Stimulated activated CD4-positive, alpha-beta T cell treated with anti-CD3 and anti-CD28 coated beads, TNF-alpha, amount 100 ng/mL, for 1 hour (primary cell): ENCODE results near the gene KDM3A.
"Not testable (repeated sequence)": the region's sequence is repeated elsewhere in the genome, so short reads cannot be mapped to it uniquely, and the experiment has no call there.

Source experiments
- DNase-seq, 3 donors: peaks; one replicate each; pipeline ENCODE4 v3.0.0-alpha.2; 2020; ENCODE audit warnings: low read depth in 3 of 3, low spot score in 1 of 3

Gene KDM3A

DNA sequence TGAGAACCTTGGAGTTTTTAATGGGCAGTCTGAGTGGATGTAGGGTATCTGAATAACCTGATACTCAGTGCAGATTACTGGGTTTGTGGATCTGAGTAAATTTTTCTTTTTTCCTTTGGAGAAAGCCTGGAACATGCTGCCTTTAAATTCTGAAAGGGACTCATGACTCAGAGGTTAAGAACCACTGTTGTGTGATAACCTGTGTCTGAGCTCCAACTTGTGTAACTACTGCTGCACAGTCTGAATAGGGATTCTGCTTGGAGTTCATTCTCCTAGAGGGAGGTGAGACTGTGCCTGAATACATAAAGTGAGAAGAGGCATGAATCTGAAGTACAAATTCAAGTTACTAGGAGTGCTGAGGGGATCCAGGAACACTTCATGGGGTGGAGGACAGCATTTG is 36.2 kb downstream of the KDM3A start:
- DNase-seq, result no peak

DNA sequence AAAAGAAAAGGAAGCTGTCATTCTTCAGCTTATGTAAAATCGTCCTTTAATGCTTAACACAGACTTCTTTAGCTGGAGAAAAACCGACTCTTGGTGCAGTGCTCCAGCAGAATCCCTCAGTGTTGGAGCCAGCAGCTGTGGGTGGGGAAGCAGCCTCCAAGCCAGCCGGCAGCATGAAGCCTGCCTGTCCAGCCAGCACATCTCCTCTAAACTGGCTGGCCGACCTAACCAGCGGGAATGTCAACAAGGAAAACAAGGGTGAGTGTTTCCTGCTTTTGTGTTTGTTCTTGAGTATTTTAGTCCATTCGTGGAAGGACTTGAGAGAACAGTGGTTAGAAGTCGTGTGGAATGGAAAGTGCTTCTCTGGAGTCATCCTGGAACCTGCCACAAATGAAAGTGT is 38.9 kb downstream of the KDM3A start:
- DNase-seq, result no peak

DNA sequence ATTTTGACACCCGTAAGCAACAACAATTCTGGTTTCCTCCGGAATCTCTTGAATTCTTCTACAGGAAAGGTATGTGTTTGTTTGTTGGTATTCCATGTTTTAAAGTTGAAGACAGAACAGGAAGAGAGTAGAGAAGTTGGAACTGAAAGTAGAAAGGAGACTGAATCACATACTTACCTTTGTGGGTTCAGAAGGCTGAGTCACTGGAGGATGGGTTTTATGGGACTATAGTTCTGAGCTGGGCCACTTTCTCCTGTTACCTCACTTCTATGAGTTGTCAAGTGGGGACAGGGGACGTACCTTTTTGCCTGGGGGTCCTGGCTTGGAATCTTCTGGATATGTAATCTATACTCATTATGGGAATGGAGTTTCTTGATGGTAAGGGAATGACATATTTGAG is 40.9 kb downstream of the KDM3A start:
- no peak for DNase-seq

DNA sequence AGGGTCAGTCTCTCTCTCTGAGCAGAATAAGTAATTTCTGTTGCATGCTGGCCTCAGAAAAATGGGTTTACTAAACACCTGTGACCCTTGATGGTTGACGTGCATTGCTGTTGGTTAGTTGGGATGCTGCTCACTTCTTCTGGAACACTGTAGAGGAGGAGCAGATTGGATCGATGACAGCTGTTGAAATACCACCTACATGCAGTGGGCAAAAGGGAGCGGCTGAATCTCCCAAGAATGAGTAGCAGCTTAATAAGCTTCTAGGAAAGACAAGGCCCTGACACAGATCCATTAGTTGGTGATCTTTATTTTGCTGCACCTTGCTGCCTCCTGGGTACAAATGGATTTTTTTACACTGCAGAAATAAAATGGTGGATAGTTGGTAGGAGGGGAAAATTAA is 43.2 kb downstream of the KDM3A start:
- DNase-seq, result no peak

DNA sequence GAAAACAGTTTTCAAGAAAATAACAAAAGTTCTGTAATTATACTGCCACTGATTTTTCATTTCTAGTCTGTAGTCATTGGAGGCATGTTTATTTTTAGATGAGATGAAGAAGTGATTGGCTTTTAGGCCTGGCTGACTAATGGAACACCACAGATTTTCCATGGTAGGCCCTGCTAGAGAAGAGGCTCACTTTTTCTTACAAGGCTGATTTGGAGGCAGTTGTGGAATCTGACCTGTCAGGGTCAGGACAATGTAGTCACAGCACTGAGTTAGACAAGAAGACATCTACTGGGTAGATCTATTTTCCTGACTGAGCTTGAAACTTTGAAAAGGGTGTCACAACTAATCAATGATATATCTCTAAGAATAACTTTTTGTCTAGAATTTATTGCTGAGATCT is 43.9 kb downstream of the KDM3A start:
- no peak for DNase-seq

DNA sequence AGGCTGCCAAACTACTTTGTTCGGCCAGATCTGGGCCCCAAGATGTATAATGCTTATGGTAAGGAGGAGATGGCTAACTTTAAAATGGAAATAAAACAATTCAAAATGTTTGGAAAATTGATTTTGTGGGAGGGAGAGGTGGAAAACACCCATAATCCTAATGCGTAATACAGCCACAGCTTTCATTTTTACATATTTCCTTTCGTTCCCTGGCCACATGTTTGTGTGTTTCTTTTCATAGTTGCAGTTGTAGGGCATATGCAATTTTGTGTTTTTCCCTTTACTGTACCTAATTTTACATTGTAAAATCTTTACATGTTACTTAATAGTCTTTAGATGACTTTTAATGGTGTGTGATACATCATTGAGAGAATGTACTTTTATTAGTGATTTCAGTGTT is 44.6 kb downstream of the KDM3A start:
- no peak for DNase-seq

DNA sequence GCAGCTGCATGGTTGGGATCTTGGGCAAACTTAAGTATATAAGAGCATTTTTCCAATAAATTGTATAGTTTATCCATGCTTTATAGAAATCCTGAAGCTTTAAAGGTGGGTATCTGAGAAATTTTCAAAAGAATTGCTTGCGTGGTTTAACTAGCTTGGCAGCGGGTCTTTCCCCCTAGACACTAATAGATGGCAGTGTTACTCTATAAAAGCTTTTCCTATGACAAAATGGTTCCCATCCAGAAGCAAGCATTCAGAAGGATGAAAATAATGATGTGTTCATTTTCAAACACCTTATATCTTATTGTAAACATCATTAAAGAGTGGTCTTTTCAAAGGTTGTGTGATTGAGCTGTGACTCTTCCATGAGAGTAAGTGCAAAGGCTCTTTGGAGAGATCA is 45.9 kb downstream of the KDM3A start:
- DNase-seq, result no peak

DNA sequence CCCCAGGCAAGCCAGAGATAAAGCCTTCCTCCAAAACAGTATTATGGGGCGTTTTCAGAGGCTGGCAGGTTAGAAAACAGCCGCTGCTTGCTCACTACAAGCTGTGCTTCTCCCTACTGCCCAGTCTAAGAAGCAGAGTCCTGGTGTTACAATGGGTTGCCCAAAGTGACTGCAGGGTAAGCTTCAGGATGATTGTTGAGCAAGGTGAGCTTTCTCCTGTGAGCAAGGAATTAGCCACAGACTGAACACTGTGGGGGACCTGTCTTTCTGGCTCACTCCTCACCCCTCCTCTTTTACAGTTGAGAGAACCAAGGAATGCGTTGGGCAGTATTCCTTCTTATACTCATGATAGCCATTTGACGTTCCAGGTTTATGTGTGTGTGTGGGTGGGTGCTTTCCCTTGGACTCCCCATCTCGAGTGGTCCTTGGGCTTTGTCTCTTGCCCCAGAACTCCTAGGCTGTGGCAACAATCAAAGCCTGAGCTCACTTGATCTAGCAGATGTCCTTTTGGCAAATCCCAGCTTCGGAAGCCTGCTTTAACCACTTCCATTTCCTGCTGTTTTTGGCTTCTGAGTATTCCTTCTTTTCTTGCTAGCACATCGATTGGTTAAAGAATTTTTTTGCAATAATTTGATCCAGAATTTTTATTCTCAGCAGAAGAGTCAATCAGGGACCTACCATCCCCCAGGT is 47.5 kb downstream of the KDM3A start:
- no peak for DNase-seq

DNA sequence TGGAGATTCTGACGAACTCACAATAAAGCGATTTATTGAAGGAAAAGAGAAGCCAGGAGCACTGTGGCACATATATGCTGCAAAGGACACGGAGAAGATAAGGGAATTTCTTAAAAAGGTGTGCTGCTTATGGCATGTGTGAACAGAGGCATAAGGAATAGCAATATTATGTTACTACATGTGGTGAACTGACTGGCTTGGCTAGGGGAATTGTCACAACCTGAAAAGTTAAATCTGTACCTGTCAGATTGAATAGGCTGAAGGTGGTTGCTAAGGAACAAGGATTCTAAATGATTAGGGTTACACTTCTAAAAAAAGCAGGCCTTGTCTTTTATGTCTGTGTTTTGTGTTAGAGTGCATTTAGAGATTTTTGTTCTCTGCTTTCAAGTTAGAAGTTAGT is 48.4 kb downstream of the KDM3A start:
- no peak for DNase-seq

DNA sequence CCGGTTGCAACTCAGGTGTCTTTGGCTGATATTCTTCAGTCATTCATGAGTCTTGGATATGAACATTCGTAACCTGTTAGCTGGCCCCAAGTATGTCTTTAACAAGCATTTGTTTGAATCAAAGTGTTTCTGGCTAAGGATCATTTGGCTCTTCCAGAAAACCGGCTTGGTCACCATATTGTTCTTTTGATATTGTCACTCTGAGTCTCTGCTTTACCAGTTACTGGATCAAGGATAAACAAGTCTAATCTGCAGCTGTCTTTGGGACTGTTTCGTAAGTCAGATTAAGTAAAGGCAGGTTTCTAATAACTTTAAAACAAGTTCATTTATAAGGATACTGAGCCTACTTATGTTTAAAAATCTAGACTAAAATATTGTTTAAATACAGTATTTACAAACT is 49.1 kb downstream of the KDM3A start:
- no peak for DNase-seq

DNA sequence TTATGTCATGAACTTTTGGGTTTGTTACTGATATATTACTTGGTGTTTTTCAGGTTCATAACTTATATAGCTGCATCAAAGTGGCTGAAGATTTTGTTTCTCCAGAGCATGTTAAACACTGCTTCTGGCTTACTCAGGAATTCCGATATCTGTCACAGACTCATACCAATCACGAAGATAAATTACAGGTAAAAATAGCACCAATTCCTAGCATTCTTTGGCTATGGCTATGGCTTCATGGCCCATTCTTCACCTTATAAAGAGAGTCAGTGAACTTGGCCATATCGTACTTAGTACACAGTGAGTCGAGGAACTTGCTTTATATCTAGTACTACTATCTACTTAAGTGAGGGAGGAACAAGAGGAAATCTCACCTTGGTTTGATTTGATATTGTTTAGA is 49.9 kb downstream of the KDM3A start:
- no peak for DNase-seq

DNA sequence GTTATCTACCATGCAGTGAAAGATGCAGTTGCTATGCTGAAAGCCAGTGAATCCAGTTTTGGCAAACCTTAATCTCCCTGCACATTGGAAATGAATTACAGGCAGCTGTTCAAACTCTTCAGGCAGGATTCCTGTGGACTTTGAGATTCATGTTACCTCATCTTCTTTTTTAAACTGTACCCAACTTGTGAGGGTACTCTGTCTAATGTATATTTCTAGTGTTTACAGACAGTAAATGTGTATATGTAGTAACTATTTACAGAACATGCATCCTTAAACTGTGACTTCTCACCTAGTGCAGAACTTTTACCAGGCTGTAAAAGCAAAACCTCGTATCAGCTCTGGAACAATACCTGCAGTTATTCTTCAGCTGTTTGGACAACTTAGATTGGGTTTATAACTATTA is 50.9 kb downstream of the KDM3A start:
- DNase-seq, result no peak

DNA sequence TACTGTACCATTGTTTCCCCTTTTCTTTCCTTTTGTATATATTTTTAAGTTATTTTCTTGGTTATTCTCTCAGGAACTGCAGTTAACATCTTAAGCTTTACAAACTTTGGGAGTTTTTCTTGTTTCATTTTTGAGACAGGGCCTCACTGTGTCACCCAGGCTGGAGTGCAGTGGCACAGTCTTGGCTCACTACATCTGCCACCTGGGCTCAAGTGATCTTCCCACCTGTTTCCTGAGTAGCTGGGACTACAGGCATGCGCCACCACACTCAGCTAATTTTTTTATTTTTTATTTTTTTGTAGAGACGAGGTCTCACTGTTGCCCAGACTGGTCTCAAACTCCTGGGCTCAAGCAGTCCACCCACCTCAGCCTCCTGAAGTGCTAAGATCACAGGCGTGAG is 55.2 kb downstream of the KDM3A start:
- DNase-seq, result not testable (repeated sequence)

DNA sequence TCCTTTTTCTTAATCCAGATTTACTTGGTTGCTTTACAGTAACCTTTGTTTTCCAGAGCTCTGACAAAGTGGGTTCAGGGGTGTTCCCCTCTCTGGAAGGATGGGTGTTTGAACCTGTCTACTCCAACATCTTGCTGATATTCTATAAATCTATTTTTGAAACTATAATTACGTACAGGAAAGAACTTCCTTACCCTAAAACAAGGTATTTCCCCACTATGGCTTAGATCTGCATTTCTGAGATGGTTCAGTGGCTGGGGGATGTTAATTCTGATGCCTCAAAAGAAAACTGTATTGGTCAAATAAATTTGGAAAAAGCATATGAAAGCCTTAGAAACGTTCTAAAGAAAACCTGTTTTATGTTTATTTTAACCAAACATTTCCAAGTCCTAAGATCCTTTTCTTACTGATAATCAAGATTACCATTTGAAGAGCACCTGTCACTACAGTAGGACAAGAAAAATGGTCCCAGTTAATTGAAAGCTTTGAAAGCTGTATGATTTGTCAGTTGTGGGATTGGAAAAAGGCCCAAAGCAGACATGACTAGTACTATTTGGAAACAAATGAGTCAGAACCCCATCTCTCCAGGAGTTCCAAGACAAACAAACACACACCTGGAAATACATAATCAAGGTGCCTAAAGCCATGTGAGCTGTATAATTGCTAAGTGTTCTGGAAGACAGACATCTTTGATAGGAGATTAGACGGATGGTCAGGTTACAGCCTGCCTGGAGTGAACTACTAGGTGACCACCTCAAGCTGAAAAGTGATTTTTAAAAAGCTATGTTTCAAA is 57.5 kb downstream of the KDM3A start:
- DNase-seq, result no peak

DNA sequence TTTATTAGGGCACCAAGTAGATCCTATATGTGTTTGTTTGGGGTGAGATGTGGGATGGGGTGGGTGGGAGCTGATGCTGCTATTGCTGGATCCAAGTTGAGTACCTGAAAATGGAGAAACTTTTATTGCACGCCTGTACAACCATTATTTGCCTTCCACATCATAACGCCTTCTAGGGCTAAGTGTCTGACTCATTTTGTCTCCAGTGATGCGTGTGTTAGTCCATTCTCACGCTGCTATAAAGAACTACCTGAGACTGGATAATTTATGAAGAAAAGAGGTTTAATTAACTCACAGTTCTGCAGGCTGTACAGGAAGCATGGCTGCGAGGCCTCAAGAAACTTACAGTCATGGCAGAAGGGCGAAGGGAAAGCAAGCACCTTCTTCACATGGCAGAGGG is 58.2 kb downstream of the KDM3A start:
- DNase-seq, result no peak

DNA sequence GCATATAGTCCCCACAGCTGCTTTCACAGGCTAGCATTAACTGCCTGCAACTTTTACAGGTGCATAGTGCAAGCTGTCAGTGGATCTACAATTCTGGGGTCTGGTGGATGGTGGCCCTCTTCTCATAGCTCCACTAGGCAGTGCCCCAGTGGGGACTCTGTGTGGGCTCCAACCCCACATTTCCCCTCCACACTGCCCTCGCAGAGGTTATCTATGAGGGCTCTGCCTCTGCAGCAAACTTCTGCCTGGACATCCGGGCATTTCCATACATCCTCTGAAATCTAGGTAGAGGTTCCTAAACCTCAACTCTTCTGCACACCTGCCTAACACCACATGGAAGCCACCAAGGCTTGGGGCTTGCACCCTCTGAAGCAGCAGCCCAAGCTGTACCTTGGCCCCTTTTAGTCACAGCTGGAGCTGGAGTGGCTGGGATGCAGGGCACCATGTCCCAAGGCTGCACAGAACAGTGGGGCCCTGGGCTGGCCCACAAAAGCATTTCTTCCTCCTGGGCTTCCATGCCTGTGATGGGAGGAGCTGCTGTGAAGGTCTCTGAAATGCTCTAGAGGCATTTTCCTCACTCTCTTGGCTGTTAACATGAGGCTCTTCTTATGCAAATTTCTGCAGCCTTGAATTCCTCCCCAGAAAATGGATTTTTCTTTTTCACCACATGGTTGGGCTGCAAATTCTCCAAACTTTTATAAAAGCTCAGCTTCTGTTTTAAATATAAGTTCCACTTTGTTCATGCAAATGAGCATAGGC is 59.3 kb downstream of the KDM3A start:
- no peak for DNase-seq

DNA sequence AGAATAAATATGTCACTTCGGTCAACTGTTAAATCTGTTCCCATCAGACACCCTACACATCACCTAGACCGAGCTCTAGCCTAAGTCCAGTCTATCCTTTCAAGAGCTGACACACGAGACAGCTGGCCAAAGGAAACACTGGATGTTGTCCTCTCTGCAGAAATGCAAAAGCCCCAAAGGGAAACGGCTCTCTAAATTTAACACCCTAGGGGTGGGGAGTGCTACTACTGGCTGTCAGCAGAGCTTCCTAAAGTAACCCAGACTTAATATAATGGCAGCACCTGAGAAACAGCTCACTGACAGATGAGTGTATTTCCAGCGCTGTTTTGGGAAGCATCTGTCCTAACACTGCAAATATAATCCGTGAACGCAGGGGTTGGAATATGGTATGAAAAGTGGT is 66.4 kb downstream of the KDM3A start:
- DNase-seq, result no peak

DNA sequence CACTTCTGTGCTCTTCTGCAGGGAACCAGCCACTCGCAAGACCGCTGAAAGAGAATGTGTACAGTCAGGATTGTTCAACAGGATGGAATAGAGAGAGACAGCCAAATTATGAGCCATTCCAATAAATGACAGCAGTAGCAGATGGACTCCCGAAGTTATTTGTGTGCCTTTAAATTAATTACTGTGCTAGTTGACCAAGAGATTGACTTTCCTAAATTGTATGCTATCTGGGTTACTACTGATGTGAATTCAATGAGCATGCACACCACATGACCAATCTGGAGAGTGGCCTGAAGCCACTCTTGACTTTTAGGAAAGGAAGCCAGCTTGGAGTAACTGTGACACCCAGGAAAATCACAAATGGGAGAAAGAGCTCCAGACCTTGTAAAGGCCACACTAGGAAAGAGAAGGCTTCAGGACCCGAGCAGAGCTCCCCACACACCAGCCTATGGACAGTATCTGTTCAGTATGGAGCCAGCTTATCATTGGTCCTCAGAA is 69.3 kb downstream of the KDM3A start:
- no peak for DNase-seq

DNA sequence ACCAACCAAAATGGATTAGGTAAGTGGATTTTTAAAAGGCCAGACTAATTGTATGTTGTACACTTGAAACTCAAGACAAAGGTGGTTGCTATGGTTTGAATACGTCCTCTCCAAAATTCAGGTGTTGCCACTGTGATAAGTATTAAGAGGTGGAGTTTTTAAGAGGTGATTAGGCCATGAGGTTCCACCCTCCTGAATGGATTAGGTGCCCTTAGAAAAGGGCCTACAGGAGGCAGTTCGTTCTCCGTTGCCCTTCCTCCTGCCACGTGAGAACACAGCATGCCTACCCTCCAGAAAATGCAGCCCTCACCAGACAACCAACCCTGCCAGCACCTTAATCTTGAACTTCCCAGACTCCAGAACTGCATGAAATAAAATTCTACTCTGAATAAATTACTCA is 70.9 kb downstream of the KDM3A start:
- no peak for DNase-seq

DNA sequence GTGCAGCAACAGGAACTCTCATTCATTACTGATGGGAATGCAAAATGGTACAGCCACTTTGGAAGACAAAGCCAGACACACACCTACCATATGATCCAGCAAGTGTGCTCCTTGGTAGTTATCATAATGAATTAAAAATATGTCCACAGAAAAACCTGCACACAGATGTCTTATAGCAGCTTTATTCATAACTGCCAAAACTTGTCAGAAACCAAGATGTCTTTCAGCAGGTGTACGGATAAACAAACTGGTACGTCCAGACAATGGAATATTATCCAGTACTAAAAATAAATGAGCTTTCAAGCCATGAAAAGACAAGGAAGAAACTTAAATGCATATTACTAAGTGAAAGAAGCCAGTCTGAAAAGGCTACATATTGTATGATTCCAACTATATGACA is 71.7 kb downstream of the KDM3A start:
- DNase-seq, result no peak

DNA sequence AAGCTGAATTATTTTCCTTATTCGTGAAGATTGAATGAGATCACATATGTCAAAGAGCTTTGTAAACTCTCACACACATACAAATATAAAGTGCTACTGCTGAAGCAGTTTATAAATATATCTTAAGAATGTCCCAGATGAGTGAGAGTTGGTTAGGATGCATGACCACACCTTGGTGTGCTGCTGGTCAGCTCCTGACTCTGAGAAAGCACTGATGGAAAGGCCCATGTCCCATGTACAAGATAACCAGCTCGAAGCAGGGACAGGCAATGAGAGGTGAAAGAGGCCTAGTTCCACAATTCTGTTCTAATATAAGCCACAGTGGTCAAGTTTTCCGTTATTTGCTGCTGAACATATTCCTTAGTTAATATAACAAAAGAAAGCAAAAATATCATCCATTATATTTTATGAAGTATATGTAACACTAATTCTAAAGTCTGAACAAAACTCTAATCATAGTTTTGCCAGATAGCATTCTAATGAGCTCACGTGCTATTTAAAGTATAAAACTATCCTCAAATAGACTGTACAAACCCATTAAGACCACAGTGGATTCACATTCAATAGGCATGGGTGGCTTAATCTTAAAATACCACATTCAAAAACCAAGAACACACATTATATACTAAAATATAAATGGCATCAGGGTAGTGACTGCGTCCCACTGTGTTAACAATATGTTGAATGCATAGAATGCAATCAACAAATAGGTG is 72.9 kb downstream of the KDM3A start:
- no peak for DNase-seq
